ENCODE results near the gene C14orf132.

Gene C14orf132

DNA sequence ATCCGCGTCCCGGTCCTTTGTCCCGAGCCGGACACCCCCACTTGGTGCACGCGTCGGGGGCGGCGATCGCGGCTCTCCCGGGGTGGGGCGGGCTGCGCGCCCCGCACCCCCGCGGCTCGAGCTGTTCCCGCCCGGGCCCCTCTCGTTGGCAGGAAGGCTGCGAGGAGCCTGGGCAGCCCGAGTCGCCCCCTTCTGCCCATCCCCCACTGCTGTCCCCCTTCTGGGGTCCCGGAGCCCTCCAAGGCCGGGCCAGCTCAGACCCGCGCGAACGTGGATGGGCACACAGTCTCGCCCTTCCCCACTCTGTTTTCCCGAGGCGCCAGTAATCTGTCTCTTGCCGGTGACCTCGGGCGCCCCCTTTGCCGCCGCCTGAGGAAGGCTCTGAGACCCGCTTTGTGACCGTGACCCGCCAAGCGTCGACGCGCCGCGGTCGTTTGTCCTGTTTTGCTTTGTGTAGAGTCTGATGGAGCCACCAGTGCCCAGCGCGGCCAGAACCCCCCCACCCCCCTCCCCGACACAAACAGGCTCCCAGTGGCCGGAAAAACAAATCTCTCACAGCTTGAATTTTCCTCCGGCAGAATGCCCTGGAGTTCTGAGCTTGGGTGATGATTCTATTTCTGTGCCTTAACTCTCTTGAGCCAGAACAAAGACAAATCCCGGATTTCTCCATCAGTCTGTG, 610 bp downstream of the C14orf132 start:
- no peak for DNase-seq (ENCODE audit: low spot score)
- no peak for FAIRE-seq

DNA sequence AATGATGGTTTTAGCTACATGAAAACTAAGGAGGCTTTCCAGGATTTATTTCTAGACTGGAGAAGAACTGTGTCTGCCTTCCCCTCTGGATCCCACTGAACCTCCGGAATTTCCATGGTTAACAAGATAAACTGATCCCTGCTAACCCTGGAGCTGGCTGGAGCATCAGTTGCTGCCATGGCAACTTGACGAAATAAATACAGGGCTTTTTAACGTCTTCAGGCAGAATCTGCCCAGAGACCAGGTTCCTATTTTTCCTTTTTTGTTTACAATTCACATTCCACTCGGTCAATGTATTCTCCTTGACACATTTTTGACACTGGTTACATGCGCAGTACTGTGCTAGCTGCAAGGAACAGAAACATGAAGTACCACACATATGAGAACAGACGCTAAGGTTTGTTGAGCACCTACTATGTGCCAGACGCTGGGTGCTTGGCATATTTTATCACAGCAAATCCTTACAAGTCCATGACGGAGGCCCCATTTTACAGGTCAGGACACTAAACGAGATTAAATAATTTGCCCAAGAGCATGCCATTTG, 1.7 kb downstream of the C14orf132 start:
- no peak for FAIRE-seq
- DNase-seq (ENCODE audit: low spot score) = no peak

DNA sequence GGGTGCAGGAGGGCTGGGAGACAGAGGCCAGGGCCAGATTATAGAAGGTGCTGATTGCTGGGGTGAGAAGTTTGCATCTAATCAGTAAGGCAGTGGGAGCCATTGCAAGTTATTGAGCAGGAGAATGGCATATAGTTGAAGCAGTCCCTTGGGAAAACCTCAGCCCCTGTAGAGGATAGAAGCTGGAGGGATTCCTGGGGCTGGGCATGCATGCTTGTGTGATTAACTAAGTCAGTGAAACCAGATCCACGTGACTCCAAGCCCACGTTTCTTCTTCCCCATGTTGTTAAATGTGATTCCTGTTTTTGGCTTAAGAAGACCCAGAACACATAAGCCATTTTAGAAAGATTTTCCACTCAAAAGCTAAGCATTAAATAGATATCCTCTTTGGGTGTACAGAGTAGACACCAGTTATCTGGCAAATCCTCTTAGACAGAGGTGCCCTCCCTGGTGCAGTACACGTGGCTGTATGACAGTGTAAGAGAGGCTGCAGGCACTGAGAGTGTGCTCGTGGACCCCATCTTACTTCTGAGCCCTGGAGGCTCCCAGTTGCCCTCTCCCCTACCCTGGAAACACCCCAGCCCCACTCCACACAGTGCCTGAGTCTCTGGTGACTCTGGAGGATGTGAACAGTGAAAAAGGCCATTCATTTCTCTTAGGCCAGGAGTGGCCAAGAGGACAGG, 3.2 kb downstream of the C14orf132 start:
- no peak for FAIRE-seq

DNA sequence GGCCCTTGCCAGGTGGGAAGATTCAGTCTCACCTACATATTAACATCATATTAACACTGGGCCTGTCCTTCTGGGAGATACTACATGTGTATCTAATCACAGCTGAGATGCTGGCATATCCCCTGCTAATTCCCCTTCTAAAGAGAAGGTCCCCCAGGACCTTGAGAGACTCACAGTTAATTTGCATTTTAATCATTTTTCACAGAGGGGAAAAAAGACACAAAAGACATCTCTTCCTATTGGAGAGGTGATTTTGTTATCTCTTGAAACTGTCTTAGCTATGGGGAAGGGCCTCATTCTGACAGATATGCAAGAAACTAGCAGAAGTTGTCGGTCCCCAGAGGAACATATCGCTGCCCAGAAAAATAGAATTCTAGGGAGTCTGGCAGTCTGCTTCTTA, 7.5 kb downstream of the C14orf132 start:
- FAIRE-seq (no peak), DNase-seq (ENCODE audit: low spot score) (no peak)

More for the DNA sequence above, 3.2 kb downstream of the C14orf132 start:
- no peak for DNase-seq (ENCODE audit: low spot score)

DNA sequence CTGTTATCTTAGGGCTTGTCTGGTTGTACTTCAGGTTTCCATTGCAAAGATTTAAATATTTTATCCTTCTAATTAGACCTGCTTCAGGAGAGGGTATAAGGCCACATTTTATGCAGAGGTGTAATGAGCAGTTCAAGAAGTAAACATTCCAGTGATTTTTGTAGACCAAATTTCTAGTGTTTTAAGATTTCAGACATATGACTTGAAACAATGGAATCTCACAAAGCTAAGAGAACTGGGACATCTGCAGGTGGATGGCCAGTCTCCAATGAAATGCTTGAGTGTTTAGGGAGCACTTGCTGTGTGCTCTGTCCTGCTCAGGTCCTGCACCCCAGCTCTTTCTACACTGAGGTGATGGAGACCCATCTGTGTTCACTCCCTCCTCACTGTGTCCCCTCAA, 7.9 kb downstream of the C14orf132 start:
- FAIRE-seq (no peak), DNase-seq (ENCODE audit: low spot score) (no peak)

DNA sequence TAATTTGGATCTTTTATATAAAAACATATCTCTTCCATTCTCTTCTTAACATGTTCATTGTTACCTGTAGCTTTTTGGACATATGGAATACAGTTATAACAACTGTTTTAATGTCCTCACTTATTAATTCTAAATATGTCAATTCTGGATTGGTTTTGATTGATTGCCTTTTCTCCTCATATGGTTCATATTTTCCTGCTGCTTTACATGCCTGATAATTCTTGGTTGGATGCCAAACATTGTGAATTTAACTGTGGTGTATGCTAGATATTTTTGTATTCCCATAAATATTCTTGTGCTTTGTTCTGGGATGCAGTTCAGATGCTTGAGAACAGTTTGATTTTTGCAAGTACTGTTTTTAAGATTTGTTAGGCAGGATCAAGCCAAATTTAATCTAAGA, 10.8 kb downstream of the C14orf132 start:
- DNase-seq (ENCODE audit: low spot score) (no peak), FAIRE-seq (no peak)

DNA sequence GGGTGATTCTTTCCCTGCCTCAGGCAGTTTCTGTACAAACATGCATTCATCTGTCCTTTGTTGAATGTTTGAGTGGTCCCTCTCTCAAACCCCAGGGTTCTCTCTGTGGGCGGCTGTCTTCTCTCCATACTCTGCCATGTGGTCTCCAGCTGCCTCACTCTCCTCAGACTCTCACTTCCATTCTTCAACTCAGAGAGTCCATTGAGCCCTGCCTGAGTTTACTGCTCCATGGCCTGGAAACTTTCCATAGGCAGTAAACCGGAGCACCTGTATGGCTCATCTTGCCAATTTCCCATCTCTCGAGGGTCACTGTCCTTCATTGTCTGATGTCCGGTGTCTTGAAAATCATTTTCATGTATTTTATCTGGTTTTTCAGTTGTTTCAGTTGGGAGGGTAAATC, 11.3 kb downstream of the C14orf132 start:
- no peak for FAIRE-seq

DNA sequence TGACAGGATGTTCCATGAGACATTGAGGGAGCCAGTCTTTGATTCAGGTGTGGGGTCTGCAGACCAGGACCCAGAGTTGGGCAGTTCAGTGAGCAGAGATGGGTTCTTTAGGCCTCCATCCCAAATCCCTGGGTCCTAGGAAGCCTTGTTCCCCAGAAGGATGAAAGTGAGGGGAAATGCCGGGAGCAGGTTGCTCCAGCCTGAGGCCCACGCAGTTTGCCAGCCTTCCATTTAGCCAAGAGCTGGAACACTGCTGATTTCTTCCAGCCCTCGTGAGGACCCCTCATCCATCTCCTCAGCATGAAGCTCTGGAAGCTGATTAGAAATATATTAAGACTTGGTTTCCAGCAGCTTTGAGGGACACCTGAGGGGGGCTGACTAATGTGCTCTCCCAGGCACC, 12.1 kb downstream of the C14orf132 start:
- DNase-seq (ENCODE audit: low spot score) (no peak), FAIRE-seq (no peak)

More for the DNA sequence above, 11.3 kb downstream of the C14orf132 start:
- DNase-seq (ENCODE audit: low spot score) = no peak

DNA sequence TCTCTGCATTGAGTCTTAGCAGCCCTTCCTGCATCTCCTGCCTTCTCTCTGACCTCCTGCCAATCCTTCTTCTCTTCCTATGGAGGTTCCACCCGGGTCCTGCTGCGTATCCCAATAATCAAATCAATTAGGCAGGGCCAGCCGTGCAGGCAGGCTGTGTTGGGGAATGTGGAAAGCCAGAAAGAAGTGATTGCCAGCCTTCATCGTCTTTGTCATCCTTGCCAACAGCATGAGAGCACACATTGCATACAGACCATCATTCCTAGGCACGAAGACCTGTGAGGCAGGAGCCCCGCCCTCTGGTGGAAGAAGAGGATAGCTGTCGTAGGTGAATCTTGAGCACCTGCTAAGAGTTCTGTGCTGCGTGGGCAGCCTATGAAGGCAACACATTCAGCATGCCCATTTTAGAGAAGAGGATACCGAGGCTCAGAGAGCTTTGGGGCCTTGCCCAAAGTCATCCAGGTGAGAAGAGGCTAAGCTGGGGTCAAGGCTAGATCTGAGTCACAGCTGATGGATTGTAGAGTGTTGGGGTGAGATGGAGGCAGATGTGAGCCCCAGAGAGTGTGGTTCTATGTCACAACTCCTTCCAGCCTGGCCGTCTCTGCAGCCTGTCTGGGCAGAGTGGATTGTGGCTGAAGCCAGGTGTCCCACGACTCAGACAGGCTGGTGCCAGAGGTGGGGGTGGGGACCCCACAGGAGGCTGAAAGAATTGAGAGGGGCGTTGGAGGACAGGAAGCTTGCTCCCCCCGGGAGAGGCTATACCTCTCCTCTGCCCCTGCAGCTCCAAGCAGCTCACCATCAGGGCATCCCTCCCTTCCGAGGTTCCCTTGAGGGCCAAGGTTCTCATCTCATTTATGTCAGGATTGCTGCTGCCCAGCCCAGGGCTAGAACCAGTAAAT, 12.7 kb downstream of the C14orf132 start:
- FAIRE-seq = no peak
- DNase-seq (ENCODE audit: low spot score) = no peak

DNA sequence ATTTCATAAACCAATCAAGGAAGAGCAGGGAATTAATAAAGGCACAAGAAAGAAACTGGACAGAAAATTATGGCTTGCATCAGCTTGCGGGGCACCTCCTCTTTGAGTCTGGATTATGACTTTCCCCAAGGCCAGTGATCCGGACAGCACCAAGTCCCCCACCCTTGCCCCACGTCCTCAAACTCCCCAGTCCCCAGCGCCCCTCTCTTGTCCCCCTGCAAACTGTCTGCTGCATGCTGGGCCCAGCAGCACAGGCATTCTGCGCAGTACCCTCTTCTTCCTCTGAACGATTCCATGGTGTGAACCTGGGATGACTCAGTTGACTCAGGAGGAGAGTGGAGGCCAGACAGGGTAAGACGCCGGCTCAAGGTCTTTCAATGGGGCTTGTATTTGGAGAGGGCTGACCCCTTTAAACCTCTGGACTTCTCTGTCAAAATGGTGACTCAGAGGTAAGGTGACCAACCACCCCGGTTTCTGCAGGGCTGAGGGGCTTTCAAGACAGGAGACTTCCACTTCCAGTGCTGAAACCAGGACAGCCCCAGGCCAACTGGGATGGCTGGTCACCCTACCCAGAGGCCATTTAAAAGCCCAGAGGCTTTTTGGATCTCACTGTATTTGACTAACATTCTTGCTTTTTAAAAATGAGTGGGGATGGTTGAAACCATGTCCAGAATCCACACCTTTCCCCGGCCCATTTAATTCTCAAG, 13.5 kb downstream of the C14orf132 start:
- DNase-seq (ENCODE audit: low spot score) = no peak
- no peak for FAIRE-seq

DNA sequence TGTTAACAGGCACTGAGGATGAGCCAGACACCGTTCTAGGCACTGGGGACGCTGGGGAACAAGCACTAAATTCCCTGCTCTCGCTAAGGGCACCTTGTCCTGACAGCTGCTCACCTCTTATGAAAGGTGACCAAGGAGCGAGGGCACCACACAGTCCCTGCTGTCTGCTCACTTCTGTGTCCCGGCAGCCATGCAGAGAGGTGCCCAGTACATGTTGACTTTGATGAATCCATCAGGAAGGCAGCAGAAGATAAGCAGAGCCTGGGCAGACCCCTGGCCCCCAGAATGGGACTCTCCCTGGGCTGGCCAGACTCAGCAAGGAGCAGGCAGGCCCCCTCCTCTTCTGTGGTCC, 14.1 kb downstream of the C14orf132 start:
- no peak for FAIRE-seq
- DNase-seq (ENCODE audit: low spot score) = no peak

DNA sequence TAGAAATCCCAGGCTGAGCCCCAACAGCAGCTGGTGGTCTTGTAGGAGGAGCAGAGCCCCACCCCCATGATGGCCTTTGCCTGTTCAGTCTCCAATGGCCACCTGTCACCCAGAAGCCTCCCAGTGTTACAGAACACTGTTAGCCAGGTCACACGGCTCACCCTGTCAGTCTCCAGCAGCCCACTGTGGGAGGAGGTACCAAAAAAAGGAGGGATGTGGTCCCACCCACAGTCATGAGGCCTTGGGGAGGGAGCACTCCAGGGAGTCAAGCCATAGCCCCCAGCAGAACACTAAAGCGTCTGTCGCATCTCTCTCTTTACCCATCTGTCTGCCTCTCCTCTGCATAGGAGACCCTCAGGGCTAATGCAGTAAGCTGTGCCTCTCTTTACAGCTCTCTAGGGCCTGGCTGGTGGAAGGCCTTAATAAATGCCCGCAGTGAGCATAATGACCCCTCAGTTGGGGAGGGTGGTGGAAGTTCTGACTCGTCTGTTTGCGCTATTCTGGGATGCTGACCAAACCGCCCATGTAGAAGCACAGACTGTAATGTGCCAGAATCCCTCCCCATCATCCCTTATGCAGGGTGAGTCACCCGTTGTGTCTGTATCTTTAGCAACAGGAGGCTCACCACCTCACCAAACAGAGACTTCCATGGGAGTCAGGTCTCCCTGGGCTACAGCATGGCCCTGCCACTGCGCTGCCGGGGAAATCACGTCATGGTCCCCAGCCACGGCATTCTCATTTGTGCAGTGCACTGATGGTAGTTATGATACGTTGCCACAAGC, 14.6 kb downstream of the C14orf132 start:
- DNase-seq (ENCODE audit: low spot score) = peak; percentile 7

DNA sequence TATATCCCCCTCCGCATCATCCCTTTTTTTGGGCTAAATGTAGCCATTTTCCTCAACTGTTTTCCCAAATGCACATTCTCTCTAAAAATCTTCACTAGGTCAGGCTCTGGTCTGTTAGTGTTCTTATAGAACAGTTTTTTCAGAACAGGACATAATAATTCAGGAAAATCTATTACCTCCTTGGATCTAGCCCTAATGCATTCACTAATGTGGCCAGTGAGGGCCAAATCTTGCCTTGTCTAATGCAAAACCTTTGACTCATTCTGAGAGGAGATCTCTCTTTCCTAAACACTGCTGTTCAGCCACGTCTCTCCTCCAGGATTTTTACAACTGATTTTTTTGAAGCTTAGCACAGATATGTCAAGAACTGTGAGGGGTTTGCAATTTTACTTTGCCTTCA, 15.5 kb downstream of the C14orf132 start:
- DNase-seq (ENCODE audit: low spot score) (no peak), FAIRE-seq (no peak)

More for the DNA sequence above, 14.6 kb downstream of the C14orf132 start:
- FAIRE-seq = no peak

DNA sequence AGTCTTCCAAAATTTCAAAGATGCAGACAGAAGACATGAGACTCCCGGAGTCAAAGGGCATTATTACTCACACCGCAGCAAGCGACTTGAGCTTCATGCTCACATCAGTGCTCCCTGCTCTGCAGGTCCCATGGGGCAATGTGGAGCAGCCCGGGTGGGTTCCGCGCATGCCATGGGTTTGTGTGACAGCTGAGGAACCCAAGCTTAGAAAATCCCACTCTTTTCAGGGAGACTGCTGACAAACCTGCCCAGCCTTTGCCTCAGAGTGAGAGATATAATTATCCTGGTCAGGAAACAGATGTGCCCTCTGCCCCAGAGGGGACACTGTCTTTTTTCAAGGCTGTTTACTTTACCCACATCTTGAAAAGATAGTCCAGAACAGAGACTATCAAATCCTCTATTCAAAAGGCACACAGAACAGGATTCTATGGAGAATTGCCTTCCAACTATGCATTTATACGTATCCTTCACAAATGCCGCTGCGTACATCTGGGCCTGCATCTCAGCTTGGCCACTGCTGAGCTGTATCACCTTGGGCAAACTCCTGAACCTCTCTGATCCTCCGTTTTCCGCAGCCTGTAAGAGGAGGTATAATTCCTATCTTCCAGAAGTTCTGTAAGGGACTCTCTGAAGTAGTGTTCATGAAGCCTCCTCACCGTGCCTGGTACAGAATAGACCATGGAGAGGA, 16.0 kb downstream of the C14orf132 start:
- no peak for FAIRE-seq
- DNase-seq (ENCODE audit: low spot score) = no peak

DNA sequence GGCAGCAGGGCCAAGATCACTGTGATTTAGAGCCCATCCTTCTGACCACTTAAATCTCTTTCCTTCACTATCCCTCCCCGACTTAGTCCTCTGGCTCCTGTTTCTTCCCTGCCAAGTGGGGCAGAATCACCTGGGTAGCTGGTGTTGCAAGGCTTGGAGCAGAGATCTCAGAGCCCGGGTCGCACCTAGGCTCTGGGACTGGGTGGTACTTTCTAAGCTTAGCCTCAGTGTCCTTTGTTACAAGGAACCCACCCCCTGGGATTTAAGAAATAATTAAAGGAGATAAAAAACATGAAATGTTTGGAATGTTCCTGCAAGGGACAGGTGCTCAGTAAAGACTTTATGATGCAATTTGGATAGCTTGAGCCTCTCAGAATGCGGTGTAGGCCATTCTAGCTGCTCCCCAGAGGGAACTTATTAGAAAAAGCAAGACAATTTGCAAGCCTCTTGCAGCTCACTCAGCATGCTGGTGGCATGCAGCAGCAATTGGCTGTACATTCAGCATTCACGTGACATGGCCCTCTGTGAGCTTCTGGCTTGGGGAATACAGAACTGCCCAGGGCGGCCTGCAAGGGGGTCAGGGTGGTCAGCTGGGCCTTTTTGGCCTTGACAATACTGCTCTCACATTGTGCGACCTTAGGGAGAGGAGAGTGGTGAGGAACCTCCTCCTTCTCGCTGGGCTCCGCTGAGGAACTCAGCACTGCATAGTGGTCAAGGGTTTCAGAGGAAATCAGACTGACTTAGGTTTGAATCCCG, 16.8 kb downstream of the C14orf132 start:
- no peak for FAIRE-seq

DNA sequence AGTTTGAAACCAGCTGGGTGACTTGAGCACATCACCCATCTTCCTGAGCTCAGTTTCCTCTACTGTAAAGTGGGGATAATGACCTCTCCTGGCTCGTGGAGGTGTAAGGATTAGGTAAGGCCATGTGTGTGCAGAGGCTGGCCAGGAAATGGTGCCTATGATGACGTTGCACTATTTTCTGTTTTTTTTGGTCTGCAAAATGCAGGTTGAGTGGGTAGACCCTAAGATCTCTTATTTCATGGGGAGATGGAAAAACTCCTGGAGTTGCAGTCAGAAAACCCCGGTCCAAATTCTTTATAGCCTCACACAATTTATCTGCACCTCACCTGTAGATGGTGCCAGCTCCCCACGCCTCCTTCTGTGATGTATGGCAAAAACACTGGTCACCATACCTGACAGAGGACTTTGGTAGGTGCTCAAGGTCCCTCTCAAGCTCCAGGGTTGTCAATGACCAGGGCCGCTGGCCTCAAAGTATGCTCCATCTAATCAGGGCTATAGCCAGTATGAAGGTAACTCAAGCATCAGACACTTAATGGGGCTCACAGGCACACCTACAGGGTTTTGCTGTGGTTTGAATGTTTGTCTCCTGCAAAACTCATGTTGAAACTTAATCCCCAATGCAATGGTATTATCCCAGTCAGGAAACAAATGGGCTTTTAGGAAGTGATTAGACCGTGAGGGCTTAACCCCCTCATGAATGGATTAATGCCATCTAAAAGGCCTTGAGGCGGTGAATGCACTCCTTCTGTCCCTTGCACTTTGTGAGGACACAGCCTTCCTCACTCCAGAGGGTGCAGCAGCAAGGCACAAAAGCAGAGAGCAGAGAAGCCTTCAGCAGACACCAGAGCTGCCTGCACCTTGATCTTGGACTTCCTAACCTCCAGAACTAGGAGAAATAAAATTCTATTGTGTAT, 17.6 kb downstream of the C14orf132 start:
- no peak for FAIRE-seq
- DNase-seq (ENCODE audit: low spot score) = no peak

More for the DNA sequence above, 16.8 kb downstream of the C14orf132 start:
- DNase-seq (ENCODE audit: low spot score) = no peak

DNA sequence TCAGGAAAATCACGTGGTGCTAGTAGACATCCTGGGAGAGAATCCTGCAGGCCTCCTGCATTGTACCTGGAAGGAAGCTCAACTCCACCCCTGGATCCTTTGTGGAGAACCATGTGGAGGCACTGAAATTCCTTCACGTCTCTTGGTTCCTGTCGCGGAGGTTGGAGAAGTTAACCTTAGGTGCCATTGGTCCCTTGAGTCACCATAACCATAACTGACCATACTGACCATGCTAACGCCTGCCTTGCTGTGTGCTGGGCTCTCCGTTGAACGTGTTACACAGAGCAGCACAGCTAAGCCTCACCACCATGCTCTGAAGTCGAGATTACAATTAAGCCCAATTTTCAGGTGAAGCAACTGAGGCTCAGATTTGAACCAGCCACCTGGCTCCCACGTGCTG, 18.6 kb downstream of the C14orf132 start:
- FAIRE-seq = no peak

DNA sequence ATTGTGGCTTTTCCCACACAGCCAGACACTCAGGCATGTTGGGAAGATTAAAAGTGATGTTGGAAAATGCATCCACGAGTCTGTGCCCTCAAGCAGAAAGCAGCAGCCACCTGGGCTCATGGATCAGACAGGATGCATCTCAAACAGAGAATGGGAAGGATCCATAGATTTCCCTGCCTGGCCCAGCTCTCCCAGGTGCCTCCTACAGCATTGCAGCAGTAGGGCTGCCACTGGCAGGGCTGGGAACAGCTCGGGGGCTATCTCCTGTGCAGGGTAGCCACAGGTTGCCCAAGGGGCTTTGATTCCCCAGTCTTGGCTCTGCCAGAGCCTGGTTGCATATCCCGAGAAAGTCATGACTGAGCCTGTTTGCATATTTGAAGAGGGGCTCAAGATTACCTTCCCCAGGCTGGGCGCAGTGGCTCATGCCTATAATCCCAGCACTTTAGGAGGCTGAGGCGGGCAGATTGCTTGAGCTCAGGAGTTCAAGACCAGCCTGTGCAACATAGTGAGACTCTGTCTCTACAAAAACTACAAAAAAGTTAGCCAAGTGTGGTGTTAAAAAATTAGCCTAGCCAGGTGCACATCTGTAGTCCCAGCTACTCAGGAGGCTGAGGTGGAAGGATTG, 19.5 kb downstream of the C14orf132 start:
- DNase-seq (ENCODE audit: low spot score) = no peak
- no peak for FAIRE-seq

More for the DNA sequence above, 18.6 kb downstream of the C14orf132 start:
- DNase-seq (ENCODE audit: low spot score) = no peak

Measured in RCC 7860 (cell line).